GM19452 (cell line): ENCODE data around the gene ANKRD13C.
"Not testable (repeated sequence)": the region's sequence is repeated elsewhere in the genome, so short reads cannot be mapped to it uniquely, and the experiment has no call there.

ENCODE experiments used
- ATAC-seq: cut with Tn5 transposase; IDR thresholded peaks from one replicate; pipeline ENCODE4 v1.9.1; 2021; ENCODE audit not compliant: unreplicated experiment

Gene ANKRD13C

DNA sequence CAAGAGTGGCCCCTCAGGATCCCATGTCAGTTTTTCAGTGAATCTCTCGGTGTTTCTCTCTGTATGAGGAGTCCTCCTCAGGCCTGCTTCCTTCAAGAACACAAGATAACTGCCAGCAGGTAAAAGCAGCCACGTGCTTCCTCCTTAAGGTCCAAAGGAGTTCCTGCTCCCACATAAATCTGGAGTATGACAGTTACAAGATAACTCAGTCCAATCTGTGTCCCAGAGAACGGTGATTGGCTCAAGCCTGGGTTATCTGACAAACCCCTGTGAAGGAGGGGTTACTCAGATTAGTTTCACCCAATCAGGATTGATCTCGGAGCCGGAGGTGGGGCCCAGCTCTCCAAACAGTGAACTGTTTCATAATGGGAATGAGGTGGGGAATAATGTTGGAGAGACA lies 5.8 kb upstream of the ANKRD13C start:
- no peak for ATAC-seq

DNA sequence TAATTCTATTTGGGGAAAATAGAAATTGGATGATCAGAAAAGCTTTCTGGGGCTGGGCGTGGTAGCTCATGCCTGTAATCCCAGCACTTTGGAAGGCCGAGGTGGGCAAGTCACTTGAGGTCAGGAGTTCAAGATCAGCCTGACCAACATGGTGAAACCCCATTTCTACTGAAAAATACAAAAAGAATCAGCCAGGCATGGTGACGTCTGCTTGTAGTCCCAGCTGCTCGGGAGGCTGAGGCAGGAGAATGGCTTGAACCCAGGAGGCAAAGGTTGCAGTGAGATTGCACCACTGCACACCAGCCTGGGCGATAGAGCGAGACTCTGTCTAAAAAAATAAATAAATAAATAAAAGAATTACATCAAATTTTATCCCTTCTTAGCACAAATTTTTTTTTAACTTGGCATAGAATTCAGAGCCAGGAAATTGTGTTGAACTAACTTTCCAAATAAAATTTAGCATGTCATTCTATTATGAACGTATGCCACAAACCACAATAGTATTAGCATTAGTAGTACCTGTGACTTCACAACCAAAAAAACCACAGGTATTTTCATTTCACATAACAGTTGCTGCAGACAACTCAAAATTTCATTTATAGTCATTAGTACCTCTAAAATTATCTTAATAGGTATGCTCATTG lies 4.5 kb upstream of the ANKRD13C start:
- peak; percentile 40 for ATAC-seq

DNA sequence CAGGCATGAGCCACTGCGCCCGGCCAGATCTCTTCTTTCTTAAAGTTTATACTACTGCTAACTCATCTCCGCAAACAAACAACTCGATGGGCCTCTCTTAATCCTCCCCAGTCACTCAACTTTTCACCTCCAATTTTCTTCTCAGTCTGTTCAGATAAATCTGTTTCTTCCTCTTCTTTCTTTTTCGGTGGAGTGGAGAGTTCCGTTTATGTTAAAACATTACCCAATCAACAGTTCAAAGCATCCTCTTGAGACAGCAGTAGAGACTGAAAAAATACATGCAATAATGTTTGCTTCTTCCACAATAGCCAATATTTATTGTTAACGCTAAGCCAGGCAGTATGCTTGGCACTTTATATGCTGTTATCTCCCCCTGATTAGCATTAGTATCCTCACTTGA lies 1.4 kb upstream of the ANKRD13C start:
- no peak for ATAC-seq

DNA sequence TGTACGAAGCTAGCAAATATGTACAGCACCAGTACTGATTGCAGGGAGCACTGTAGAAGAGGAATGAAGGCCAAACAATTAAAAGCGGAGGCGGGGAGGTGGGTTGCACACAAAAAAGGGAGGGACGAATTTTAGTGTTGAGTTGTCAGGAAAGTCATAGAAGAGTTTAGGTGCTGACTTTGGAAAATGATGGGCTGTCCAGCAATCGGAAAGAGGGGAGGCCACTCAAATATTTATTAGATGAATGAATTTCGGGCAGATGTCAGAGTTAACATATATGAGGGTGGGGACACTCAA lies 537 bp upstream of the ANKRD13C start:
- no peak for ATAC-seq

DNA sequence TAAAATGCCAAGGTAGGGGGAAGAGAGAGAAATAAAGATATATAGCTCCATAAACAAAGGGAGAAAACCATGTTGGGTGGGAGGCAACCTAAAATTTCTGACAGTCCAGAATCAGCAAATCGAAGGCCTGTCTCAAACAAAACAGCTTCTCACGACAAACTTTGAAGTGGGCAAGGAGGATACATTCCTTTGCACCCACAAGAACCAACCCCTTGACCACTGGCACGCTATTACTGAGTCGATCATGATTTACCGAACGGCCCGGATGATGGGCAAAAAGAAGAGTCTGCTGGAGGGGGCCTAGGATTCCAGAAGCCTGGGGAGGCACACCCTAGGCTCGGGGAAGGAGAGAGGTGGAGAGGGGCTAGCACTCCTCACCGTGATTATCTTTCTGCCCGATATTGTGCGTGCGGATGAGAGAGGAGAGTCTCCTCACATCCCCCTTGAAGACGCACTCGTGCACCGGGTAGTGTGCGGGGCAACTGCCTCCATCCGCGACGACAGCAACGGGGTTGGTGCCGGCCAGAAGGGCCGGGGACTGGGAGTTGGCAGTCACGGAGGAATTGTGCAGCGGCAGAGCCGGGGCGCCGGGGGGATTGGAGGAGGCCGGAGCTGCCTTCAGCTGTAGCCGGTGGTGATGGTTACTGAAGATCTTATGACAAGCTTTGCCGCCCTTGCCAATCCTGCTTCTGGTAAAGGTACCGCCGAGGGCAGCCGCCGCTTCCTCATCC lies 756 bp downstream of the ANKRD13C start:
- peak; percentile 25 for ATAC-seq

DNA sequence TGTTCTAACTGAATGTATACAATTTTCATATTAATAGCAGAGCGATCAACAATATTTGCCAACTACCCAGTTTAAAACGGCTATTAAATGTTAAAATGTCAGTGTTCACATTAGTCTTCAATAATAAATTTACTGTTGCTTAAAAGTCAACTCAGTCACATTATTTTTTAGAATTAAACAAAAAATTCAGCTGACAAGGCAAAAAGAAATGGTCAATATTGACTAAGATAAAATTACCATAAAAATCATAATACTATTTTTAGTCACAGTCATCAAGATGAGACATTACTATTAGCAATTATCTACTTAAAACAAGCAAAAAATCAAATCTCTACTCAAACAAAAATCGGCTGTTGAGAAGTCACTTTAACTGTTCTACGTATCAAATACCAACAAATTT lies 1.5 kb downstream of the ANKRD13C start:
- ATAC-seq: no peak

DNA sequence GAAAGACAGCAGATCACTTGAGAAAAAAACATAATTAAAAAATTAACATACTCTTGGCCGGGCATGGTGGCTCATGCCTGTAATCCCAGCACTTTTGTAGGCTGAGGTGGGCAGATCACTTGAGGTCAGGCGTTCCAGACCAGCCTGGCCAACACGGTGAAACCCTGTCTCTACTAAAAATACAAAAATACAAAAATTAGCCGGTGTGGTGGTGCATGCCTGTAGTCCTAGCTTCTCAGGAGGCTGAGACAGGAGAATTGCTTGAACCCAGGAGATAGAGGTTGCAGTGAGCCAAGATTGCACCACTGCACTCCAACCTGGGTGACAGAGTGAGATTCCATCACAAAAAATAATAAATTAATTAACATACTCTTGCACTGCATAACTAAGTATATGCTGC lies 4.7 kb downstream of the ANKRD13C start:
- ATAC-seq: not testable (repeated sequence)

DNA sequence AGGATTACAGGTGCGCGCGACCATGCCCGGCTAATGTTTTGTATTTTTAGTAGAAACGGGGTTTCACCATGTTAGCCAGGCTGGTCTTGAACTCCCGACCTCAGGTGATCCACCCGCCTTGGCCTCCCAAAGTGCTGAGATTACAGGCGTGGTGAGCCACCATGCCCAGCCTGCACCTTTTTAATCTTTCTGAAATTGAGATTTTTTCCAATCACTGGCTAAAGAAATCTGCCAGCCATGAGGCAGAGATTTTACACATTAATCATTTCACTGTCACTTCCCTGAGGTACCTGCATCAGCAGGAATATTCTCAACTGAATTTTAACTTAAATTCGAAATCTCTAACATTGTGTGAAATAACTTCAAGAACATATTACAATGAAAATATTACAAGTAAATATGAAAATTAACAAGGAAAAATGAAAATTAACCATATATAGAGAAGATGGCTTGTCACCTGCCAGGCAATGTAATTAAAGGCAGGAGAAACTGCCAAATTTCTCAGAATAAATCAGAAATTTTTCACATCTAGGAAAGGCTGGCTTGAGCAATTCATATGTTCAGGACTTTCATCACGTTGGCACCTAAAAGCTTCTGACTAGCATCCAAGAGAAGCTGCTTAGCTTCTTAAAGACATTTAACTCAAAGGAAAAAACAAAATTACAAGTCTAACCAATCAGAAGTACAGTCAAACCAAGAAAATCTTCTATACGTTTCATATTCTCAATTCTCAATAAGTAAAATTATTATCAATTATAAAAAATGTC lies 5.9 kb downstream of the ANKRD13C start:
- ATAC-seq: no peak

DNA sequence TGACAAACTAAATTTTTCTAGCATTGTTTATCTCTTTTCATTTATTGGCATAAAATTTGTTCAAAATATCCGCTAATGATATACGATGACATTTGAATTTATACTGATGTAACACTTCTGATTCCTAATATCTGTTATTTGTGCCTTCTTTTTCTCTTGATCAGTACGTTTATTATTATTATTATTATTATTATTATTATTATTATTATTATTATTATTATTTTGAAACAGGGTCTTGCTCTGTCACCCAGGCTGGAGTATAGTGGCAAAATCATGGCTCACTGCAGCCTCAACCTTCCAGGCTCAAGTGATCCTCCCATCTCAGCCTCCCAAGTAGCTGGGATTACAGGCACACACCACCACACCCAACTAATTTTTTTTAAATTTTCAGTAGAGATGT lies 14.9 kb downstream of the ANKRD13C start:
- ATAC-seq: not testable (repeated sequence)

DNA sequence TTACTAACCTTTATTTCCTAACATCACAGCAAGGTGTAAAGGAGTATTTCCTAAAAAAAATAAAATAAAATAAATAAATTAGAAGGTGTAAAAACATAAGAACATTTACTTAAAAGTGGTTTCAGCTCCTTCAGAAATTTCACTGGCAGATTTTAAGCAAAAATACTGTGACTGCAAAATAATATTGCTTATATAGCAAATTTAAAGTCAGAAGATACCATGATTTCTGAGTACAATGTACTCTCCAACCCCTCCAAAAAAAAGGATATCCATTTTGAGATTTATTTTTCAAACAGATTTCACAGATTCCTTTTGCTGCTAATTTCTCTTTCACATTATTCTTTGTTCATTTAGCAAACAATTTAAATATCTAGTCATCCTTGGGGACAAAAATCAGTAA lies 18.5 kb downstream of the ANKRD13C start:
- no peak for ATAC-seq

DNA sequence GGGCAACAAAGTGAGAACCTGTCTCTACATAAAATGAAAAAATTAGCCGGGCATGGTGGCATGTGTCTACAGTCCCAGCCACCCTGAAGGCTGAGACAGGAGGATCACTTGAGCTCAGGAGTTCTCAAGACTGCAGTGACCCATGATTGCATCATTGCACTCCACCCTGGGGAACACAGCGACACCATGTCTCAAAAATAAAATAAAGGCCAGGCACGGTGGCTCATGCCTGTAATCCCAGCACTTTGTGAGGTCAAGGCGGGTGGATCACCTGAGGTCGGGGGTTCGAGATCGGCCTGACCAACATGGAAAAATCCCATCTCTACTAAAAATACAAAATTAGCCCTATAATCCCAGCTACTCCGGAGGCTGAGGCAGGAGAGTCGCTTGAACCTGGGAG lies 20.1 kb downstream of the ANKRD13C start:
- ATAC-seq: no peak

DNA sequence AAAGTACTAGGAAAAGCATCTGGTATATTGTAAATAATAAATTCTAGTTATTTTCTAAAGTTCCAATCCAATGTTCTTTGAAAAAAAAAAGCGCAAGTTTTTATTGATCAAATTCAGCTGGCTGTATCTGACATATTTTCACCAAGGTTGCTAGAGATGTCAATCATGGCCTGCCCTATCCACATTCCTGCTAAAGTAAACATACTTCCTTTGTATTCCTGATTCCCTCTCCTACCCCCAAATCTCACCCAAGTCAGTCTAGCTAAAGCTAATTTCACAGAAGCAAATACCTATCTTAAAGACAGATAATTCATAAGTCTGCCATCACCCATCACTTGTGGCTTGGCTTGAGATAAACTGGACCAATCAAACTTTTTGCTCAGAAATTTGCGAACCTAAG lies 21.3 kb downstream of the ANKRD13C start:
- ATAC-seq: no peak

DNA sequence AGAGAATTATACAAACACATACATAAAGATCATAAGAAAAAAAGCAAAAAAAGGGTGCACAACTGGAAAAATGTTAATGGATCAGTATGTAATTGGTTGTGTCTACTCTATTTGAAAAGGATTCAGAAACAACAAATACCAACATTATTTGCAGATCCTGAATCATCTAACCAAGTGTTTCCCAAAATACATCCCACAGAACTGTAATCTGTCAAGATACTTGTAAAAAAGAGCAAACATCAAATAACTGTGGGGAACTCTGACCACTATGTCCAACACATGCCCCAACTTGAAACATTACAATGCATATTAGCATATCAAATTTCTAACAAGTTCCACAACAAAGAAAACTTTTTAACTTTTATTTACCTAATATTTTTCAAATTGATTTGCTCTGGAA lies 22.6 kb downstream of the ANKRD13C start:
- no peak for ATAC-seq

DNA sequence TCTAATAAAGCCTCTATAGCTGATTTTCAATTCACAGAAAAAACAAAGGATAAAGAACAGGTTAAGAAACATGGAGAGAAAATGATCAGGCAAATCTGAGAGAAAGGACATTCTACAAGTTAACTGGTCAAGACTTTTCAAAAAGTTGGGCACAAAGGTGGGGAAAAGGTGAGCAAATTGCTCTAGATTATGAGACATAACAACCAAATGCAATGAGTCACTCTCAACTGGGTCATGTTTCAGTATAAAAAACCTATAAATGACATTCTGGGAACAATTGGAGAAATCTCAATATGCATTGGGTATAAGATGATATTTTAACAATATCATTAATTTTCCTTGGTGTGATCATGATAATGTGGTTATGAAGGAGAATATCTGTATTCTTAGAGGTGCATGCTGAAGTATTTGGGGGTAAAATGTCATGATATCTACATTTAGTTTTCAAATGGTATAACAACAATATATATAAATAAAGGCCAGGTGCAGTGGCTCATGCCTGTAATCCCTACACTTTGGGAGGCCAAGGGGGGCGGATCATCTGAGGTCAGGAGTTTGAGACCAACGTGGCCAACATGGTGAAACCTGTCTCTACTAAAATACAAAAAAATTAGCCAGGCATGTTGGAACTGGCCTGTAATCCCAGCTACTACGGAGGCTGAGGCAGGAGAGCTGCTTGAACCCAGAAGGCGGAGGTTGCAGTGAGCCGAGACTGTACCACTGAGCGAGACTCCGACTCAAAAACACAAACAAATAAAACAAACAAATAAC lies 27.0 kb downstream of the ANKRD13C start:
- ATAC-seq: no peak

DNA sequence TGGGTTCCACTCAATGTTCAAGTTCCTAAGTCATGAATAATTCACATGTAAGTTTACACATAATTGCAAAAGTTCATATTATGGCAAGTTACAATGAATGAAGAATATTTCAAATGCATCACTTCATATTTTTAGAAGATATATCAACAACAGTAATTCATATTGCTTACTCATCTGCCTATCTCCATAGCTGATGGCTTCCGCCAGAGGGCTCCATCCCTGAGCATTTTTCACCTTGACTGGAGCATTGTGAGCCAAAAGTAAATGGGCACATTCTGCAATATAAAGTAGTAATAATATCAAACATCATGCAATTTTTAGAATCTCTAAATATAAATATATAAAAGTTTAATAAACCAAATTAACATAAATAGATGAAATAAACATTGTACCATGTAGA lies 29.8 kb downstream of the ANKRD13C start:
- ATAC-seq: no peak

DNA sequence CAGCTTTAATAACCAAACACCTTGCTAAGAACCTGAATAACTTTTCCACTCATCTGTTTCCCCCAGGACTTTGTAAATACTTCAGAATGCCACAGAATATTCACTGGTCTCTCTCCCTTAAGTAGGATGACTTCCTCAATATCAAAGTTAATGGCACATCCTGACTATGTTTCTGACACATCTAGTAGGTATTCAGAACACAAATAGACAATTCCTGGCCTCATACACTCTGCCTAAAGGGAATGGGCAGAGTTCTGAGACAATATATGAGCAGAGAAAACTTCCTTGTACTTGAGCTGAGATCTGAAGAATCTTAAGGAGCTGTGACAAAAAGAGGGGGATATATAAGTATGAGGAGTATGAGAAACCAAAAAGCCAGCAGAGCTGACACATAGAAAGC lies 34.8 kb downstream of the ANKRD13C start:
- no peak for ATAC-seq

DNA sequence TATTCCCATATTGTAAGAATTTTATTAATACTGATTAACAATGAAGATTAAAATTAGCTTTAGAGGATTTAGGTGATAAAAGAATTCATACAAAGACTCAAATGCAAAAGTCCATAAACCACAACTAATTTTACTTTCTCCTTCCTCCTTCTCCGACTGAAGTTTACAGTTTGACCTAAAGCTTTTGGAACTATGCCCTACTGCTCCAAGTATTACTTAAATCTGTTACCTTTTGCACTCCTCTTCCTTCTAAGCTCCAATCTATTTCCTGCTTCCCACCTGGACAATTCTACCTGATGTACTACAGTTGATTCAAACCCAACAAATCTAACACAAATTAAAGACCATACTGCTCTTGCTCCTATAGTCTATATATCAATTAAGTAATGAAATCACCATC lies 36.3 kb downstream of the ANKRD13C start:
- no peak for ATAC-seq

DNA sequence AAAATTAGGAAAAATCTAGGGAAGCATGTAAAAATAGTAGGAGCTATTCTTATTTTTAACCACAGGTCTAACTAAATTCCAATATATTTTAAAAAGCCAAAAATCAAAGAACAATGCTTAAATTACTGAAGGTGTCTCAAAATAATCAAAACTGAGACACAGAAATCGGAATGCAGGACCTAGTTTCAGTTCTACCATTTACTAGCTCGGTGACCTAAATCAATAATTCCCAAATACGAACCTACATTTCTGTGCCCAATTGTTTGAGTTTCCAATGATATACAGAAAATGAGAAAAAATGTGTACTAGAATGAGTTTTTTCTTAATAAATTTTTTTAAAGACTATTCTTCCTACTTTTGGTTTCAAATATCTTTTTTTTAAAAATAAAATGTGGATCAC lies 37.4 kb downstream of the ANKRD13C start:
- ATAC-seq: no peak

DNA sequence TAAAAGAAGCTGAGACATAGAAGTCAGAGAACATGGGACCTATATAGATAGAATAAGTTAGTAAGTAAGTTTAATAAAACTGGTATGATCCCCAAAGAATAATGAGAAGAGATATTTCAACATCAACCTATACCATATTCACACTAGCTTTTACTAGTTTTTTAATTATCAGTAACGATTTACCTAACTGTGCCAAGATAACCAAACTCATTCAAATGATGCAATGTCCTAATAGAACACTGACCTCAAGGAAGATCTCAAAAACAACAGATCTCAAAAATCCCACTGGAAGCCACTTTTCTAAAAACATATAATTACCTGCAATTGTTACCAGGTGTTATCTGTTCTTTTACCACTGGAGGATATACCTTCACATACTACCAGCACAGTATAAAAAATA lies 38.7 kb downstream of the ANKRD13C start:
- ATAC-seq: no peak

DNA sequence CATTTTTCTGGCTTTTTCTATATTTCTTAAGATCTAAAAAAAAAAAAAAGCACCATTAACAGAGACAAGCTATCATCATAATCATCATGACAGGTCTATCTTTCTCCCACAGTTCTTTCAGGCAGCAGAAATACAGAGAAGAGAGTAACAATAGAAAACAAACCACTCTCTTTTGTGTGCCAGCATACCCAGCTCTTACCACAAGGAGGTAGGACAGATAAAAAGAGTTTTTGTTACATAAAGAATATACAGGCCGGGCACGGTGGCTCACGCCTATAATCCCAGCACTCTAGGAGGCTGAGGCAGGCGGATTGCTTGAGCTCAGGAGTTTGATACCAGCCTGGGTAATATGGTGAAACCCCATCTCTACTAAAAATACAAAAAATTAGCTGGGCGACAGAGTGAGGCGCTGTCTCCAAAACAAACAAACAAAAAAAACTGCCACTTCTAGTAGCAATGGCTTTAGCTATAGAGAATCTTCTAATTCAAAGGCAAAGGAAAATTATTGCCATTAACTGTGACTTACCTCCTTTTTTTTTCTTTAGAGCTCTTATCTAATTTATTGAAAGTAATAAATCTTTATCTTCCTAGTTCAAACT lies 39.7 kb downstream of the ANKRD13C start:
- ATAC-seq: no peak

DNA sequence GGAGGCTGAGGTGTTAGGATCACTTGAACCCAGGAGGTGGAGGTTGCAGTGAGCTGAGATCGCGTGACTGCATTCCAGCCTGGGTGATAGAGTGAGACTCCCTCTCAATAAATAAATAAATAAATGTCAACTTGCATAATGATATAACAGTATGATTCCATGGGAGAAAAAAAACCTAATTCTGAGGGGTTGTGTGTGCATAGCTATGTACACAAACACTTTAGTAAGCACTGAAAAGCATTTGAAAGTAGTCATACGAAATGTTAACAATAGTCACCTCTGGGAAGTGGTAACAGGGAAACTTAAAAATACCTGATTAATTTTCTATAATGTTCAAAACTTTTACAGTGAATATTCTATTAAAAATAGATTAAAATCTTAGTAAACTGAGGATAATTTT lies 43.2 kb downstream of the ANKRD13C start:
- no peak for ATAC-seq
